ENCODE results near the gene KLF5. TPM values are rescaled to one million over a fixed set of nuclear protein-coding genes. Genes with fewer than 3 reads are reported as not detected.

KLF5 gene
- polyA plus RNA-seq, 3 donors = 1.8 to 6.5 (median 3.6) TPM

DNA sequence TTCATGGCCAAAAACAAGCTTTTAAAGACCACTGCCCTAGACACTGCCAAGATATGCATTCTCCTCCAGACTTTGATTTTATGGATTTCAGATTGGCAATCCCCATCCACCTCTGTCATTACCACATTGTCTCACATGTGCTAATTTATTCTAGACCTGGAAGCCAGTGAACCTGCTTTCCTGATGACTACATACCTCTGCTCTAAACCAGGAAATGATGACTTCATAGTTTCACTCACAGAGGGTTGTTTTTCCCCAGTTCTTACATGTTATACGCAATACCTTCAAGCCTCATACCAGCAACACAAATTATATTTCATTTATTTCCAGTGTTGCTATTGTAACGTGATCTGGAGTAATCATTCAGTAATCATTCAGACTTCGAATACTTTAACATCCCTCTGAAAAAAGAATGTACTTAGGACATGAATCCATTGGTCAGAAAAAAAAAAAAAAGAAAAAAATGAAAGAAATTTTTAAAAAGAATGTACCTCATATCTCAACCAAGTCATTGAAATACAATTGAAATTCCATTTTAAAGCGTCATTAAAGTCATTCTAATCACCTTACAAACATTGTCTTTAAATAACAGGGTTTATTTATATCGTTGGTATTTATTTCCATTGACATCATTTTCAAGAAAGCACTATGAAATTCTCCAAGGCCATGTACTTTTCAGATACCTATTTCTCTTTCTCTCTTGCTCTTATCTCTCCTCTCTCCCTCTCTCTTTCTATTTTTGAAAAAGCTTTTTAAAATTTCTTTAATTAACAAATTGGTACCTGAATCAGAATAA is 33.4 kb upstream of the KLF5 start:
- no peaks in the 10 kb centered on the region for H3K36me3 ChIP-seq (replicated peaks in 1 of 2; ENCODE audit: control insufficient read depth in 1 of 2, insufficient read depth in 2 of 2, low read length in 2 of 2)
- no peaks in the 10 kb centered on the region for H3K4me1 ChIP-seq (ENCODE audit: control insufficient read depth in 1 of 2, insufficient read depth in 2 of 2, low read length in 2 of 2)
- H2AFZ ChIP-seq (ENCODE audit: insufficient read depth, low read depth, low read length, poor library complexity, severe bottlenecking) = no peak overlapping the region
- Mint-ChIP-seq H3K27me3 (ENCODE audit: low read depth in 3 of 3) (peaks cover 0 to 2% (median 0%) of the 10 kb centered on the region in 3 donors), H3K36me3 (no peaks in the 10 kb centered on the region), H3K4me3 (no peak overlapping the region), H3K4me1 (peaks cover 4% of the 10 kb centered on the region), H3K9me3 (peaks cover 0 to 2% (median 0%) of the 10 kb centered on the region in 7 donors), H3K27ac (no peak overlapping the region)
- H3K9me3 ChIP-seq (replicated peaks in 1 of 2; ENCODE audit: control insufficient read depth in 1 of 2, insufficient read depth in 1 of 2, low read length in 2 of 2) = no peaks in the 10 kb centered on the region
- H3K27ac ChIP-seq (ENCODE audit: low read depth in 1 of 2, low read length in 2 of 2) = no peak overlapping the region
- no peak overlapping the region for H3K4me2 ChIP-seq (replicated peaks; ENCODE audit: extremely low read depth, low read length, poor library complexity, severe bottlenecking)
- no peak overlapping the region for H3K9ac ChIP-seq (ENCODE audit: insufficient read depth, low read length, poor library complexity, severe bottlenecking)
- intact Hi-C loops (cut with micrococcal nuclease) = no loop called here
- no peaks in the 10 kb centered on the region for H3K79me2 ChIP-seq (ENCODE audit: insufficient read depth, low read length)
- H3K27me3 ChIP-seq (ENCODE audit: control insufficient read depth in 2 of 2, insufficient read depth in 2 of 2, low read length in 2 of 2) = no peaks in the 10 kb centered on the region
- no peak overlapping the region for H3K4me3 ChIP-seq (replicated peaks in 1 of 3; ENCODE audit: low read depth in 2 of 3, low read length in 3 of 3)
- no peaks in the 10 kb centered on the region for H4K20me1 ChIP-seq (ENCODE audit: insufficient read depth, low read length)
- TF ChIP-seq CTCF (IDR thresholded peaks at IDR 0.05) = no peak
- DNase-seq = no peak
- WGBS (ENCODE audit: insufficient coverage) = no CpG with 5 or more reads among the region's 5 CpGs

GRCh38 chr13:73034901-73035300 is 23.9 kb upstream of the KLF5 start:
- intact Hi-C loops (cut with micrococcal nuclease) = no loop called here
- no peak for TF ChIP-seq CTCF (IDR thresholded peaks at IDR 0.05)
- no peak for DNase-seq
- Histone ChIP-seq H3K27ac (ENCODE audit: low read depth in 1 of 2, low read length in 2 of 2) (no peak overlapping the region), H3K36me3 (replicated peaks in 1 of 2; ENCODE audit: control insufficient read depth in 1 of 2, insufficient read depth in 2 of 2, low read length in 2 of 2) (no peaks in the 10 kb centered on the region), H4K20me1 (ENCODE audit: insufficient read depth, low read length) (no peaks in the 10 kb centered on the region), H3K27me3 (ENCODE audit: control insufficient read depth in 2 of 2, insufficient read depth in 2 of 2, low read length in 2 of 2) (no peaks in the 10 kb centered on the region), H3K4me3 (replicated peaks in 1 of 3; ENCODE audit: low read depth in 2 of 3, low read length in 3 of 3) (no peak overlapping the region), H3K79me2 (ENCODE audit: insufficient read depth, low read length) (no peaks in the 10 kb centered on the region), H3K9me3 (replicated peaks in 1 of 2; ENCODE audit: control insufficient read depth in 1 of 2, insufficient read depth in 1 of 2, low read length in 2 of 2) (no peaks in the 10 kb centered on the region), H2AFZ (ENCODE audit: insufficient read depth, low read depth, low read length, poor library complexity, severe bottlenecking) (no peak overlapping the region), H3K4me2 (replicated peaks; ENCODE audit: extremely low read depth, low read length, poor library complexity, severe bottlenecking) (no peak overlapping the region), H3K9ac (ENCODE audit: insufficient read depth, low read length, poor library complexity, severe bottlenecking) (no peak overlapping the region), H3K4me1 (ENCODE audit: control insufficient read depth in 1 of 2, insufficient read depth in 2 of 2, low read length in 2 of 2) (peaks cover 5 to 6% of the 10 kb centered on the region in 2 donors)
- Mint-ChIP-seq H3K27ac (no peak overlapping the region), H3K36me3 (no peaks in the 10 kb centered on the region), H3K27me3 (ENCODE audit: low read depth in 3 of 3) (peaks cover 0 to 1% (median 0%) of the 10 kb centered on the region in 3 donors), H3K4me3 (no peak overlapping the region), H3K9me3 (peaks cover 0 to 1% (median 0%) of the 10 kb centered on the region in 7 donors), H3K4me1 (peaks cover 13% of the 10 kb centered on the region)
- no CpG with 5 or more reads among the region's 2 CpGs for WGBS (ENCODE audit: insufficient coverage)
